Mammary epithelial cell (primary cell): Measurements from ENCODE around the gene NDUFA12.
"Not testable (repeated sequence)": the region's sequence is repeated elsewhere in the genome, so short reads cannot be mapped to it uniquely, and the experiment has no call there.

Experiments used
- EZH2 ChIP-seq: IDR thresholded peaks from 2 replicates; pipeline ENCODE4 v1.6.1; 2012; ENCODE audit warnings: low read length, inconsistent platforms, borderline replicate concordance
- TF ChIP-seq, protein P1 (sequence below), 2 donors: IDR thresholded peaks in 1 of 2; conservative IDR thresholded peaks in 1 of 2; 2 replicates each; pipeline ENCODE4 v1.5.1; 2011 to 2012; ENCODE audit warnings: inconsistent platforms in 2 of 2, low read length in 2 of 2, mild to moderate bottlenecking in 2 of 2, control low read depth in 1 of 2, low read depth in 1 of 2; ENCODE audit not compliant: insufficient read depth in 1 of 2; ENCODE audit errors: extremely low read depth in 1 of 2

GRCh38 chr12:94993855-94994254, 9.6 kb downstream of the NDUFA12 start:
- TF ChIP-seq, protein P1, sequence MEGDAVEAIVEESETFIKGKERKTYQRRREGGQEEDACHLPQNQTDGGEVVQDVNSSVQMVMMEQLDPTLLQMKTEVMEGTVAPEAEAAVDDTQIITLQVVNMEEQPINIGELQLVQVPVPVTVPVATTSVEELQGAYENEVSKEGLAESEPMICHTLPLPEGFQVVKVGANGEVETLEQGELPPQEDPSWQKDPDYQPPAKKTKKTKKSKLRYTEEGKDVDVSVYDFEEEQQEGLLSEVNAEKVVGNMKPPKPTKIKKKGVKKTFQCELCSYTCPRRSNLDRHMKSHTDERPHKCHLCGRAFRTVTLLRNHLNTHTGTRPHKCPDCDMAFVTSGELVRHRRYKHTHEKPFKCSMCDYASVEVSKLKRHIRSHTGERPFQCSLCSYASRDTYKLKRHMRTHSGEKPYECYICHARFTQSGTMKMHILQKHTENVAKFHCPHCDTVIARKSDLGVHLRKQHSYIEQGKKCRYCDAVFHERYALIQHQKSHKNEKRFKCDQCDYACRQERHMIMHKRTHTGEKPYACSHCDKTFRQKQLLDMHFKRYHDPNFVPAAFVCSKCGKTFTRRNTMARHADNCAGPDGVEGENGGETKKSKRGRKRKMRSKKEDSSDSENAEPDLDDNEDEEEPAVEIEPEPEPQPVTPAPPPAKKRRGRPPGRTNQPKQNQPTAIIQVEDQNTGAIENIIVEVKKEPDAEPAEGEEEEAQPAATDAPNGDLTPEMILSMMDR (conservative IDR thresholded peaks at IDR 0.05 in 1 of 2, IDR thresholded peaks at IDR 0.05 in 1 of 2; ENCODE audit: extremely low read depth in 1 of 2, insufficient read depth in 1 of 2, low read depth in 1 of 2, low read length in 2 of 2), result not testable (repeated sequence)
- not testable (repeated sequence) for TF ChIP-seq EZH2
